ENCODE results near the gene FANK1.
"Not testable (repeated sequence)": the region's sequence is repeated elsewhere in the genome, so short reads cannot be mapped to it uniquely, and the experiment has no call there.

FANK1 gene

GRCh38 chr10:125892402-125892801, 4.0 kb upstream of the FANK1 start:
- not testable (repeated sequence) for DNase-seq

- DNase-seq: not testable (repeated sequence)
Measured at GRCh38 chr10:125894176-125894575, 2.2 kb upstream of the FANK1 start.

DNA sequence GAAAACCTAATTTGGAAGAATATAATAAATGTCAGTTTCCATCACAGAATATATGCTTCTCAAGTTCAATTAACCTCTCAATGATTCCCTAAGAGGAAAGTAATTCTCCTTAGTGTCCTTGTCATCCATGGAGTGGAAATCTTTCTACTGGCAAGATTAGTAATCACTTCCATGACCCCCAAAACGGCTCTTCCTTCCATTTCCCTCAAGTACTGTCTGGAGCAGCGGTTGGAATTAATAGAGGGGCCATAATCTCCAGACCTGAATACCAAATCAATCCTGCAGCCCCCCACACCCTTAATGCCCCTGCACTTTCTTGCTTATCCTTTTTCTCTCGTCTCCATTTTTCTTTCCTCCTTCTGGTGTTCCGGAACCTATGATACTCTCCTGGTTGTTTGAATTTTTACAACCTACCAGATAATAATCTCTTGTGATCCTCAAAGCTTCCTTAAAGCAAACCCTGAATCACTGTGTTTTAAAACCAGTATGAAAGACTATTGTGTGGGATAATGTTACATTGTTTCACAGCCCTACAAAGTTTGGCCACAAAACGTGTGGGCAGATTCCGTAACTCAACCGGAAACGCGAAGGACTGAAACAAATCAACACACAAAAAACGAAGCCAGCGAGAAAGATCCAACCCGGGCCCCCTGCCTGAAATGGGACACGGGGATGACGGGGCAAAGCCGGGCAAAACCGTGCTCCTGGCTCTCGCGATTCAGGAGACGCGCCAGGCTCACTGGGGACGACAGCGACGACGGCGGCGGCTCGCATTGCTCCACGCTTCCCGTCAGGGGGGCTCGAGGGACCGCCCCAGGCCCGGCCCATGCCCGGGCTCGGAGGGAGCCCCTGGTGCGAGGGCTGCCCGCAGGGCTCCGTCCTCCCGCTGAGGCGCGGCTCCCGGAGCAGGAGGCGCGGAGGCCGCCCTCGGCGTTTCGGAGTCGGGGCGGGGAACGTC, 955 bp upstream of the FANK1 start:
- DNase-seq: peak; percentile 72

DNA sequence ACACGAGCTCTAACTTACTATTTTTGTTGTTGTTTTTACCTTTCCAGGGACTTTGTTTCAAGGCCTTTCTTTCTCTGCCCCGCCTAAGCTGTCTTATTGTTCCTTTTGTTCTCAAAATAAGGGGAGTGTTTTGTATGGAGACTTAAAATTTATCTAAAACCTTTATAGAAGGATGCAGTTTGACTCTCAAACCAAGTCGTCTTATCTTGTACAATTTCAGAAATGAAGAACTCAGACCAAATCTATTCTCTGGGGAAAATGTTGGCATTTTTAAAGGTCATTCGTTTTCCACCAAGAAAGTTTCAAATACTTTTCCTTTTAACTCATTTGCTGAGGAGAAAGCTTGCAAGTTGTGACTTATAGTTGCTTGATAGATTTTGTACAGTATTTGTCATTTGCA, 953 bp downstream of the FANK1 start:
- DNase-seq: not testable (repeated sequence)

DNA sequence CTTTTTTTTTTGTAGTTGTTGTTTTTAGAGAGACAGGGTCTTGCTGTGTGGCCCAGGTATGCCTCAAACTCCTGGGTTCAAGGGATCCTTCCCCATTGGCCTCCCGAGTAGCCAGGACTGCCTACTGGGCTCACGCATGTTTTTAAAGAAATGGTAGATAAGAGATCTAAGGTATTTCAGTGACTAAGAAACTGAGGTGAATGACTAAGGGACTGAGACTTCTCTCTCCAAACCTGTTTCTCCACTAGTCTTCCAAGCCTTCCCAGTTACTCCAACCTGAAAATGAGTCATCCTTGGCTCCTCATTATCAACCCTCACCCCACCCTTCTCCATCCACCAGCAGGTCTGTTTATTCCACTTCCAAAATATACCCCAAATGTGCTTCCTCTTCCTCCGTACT, 4.6 kb downstream of the FANK1 start:
- not testable (repeated sequence) for DNase-seq

GRCh38 chr10:125903135-125903640, 6.8 kb downstream of the FANK1 start:
- not testable (repeated sequence) for DNase-seq

DNA sequence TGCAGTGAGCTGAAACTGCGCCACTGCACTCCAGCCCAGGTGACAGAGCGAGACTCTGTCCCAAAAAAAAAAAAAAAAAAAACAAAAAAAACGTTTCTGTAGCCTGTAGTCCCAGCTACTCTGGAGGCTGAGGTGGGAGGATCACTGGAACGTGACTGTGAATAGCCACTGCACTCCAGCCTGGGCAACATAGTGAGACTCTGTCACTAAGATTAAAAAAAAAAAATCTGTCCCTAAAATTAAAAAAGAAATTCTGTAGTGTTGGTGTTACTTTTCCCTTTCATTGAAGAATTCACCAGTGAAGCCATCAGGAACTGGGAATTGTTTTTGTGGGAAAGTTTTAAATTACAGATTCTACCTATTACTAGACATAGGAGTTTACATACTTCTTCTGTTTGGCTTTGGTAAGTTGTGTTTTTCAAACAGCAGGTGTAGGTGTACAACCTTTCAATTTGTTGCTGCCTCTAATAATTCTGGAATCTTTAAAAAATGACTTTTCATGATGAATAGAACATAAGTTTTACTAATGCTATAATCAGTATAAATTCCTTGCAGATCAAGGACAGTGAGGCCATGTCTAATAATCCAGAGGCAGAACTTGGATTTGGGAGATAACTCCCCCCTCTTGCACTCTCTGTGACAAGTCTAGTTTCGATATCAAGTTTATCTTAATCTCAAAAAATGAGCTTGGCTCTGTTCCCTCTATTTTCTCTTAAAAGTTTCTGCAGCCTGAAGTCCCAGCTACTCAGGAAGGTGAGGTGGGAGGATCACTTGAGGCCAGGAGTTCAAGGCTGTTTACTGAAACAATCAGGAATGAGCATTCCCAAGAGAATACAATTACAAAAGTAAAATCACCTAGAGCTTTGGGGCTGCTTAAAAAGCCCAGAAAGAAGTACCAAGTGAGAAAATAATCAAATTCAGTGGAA, 9.0 kb downstream of the FANK1 start:
- DNase-seq: peak; percentile 54

GRCh38 chr10:125907598-125907997, 11.2 kb downstream of the FANK1 start:
- peak; percentile 37 for DNase-seq

DNA sequence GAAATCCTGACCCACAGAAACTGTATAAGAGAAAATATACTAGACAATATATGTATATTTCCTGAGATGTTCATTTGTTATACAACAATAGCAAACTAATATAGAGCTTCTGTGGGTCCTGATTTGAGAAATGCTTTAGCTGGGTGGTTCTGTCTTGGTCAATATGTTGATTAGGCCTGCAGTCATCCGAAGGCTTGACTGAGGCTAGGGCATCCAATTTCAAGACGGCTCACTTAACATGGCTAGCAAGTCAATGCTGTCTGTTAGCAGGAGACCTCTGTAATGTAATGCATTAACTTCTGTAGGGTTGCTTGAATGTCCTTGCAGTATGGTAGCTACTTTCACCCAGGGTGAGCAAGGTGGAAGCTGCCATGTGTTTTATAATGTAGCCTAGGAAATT, 12.4 kb downstream of the FANK1 start:
- DNase-seq: not testable (repeated sequence)

DNA sequence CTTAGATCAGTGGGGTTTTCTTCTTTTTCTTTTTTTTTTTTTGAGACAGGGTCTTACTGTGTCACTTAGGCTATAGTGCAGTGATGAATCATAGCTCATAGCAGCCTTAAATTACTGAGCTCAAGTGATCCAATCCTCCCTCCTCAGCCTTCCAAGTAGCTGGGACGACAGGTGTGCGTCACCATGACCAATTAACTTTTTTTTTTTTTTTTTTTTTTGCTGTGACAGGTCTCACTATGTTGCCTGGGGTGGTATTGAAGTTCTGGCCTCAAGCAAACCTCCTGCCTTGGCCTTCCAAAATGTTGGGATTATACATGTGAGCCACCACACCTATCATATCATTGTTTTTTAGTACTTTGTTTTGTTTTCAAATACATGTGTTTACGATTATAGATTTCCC, 13.1 kb downstream of the FANK1 start:
- DNase-seq: not testable (repeated sequence)

DNA sequence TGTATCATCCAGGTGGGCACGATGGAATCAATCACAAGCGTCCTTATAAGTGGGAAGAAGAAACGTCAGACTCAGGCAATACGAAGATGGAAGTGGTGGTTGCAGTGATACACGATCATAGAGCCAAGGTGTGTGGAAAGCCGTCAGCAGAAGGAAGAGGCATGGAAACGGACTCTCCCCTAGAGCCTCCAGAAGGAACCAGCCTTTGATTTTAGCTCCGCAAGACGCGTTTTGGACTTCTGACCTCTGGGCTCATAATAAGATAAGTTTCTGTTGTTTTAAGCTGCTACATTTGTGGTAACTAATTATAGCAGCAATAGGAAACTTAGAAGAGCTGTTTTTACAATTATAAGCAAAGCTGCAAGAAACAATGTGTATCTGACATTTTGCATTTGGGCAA, 14.8 kb downstream of the FANK1 start:
- no peak for DNase-seq

DNA sequence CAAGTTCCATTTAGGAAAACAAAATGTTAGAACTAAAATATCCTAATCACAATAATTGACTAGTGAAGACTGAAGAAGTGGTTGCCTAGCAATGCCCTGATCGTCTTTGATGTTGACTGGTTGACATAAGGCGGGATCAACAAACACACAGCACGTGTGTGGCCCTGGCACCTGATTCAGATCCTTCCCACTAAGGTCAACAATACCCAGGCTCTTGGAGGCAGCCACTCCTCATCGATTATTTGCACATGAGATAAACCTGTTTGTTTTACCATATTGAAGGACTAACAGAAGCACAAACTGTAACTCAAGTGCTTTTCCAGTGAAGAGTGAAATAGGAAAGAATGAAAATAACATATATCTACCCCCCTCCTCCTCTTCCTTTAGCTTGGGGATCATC, 15.6 kb downstream of the FANK1 start:
- DNase-seq: no peak

DNA sequence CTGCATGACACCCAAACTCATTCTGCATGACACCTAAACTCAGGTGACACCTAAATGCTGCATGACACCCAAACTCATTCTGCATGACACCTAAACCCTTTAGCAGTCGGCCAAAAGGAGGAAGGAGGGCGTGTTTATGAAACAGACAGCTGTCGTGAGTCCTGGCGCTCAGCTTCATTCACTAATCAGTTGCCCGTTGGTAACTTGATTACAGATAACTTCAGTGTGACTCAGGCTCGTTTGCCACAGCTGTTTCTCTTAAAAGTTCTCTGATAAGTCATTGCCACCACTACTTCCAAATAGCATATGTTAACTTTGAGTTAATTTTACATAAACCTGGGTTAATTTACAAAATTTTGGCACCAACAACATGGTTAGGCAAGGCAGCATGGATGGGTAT, 16.9 kb downstream of the FANK1 start:
- peak; percentile 87 for DNase-seq

GRCh38 chr10:125916977-125917376, 20.6 kb downstream of the FANK1 start:
- DNase-seq: no peak

GRCh38 chr10:125917704-125918361, 21.5 kb downstream of the FANK1 start:
- not testable (repeated sequence) for DNase-seq

GRCh38 chr10:125921643-125922306, 25.4 kb downstream of the FANK1 start:
- DNase-seq: peak; percentile 59

DNA sequence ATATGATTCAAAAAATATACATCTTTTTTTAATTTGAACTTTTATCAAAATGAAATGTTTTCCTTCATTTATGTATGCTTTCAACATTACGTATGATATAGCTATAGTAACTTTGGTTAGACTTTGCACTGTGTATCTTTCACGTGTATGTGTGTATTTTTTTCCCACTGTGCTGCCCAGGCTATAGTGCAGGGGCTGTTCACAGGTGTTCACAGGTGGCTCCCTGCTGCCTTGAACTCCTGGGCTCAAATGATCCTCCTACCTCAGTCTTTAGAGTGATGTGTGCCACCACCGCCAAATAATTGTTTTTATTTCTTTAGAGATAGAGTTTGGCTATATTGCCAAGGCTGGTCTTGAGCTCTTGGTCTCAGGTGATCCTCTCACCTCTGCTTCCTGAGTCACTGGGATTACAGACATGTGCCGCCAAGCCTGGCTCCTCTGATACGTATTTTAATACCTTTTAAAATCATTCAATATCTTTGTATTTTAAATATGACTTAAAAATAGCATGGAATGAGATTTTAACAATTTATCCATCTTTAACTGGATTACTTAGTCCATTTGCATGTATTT, 29.0 kb downstream of the FANK1 start:
- DNase-seq: no peak

- no peak for DNase-seq
Measured at GRCh38 chr10:125926247-125926646, 29.9 kb downstream of the FANK1 start.

DNA sequence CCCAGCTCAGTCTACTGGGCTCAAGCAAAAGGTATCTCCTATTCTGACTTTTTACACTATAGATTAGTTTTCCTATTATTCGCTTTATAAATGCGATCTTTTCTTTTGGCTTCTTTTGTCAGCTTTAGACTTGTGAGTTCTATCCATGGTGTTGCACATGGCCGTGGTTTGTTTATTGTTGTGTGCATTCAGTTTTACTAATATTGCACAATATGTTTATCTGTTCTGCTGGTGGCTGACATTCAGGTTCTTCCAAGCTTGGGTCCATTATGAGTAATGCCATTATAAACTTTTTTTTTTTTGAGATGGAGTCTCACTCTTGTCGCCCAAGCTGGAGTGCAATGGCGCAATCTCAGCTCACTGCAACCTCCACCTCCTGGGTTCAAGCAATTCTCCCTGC, 30.9 kb downstream of the FANK1 start:
- DNase-seq: not testable (repeated sequence)

- no peak for DNase-seq
Measured at GRCh38 chr10:125928928-125929585, 32.7 kb downstream of the FANK1 start.

DNA sequence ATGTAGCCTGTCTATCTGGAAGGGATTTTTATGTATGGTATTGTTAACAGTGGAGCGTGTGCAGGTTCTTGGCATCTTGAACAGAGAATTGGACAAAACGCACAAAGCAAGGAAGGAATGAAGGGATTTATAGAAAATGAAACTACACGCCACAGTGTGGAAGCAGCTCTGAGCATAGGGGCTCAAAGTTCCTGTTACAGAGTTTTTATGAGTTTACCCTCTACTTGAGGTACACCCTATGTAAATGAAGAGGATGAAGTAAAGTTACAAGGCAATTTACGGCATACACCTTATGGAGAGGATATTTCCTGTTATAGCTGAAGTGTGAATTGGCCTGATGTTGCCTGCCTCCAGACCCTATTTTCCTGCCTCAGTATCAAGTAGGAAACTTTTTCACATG, 33.3 kb downstream of the FANK1 start:
- no peak for DNase-seq

Data from OCI-M1 (cell line).